Measurements from ENCODE around the gene GAS6. TPM values are rescaled to one million over a fixed set of nuclear protein-coding genes. Genes with fewer than 3 reads are reported as not detected.
"Not testable (repeated sequence)": the region's sequence is repeated elsewhere in the genome, so short reads cannot be mapped to it uniquely, and the experiment has no call there.

Gene GAS6
- total RNA-seq, 1 donor from 2014 or later, result 1.4 TPM

GRCh38 chr13:113874177-113874576 lies 10.3 kb upstream of the GAS6 start:
- intact Hi-C loops (cut with micrococcal nuclease), result no loop called here

GRCh38 chr13:113869263-113869662 lies 5.4 kb upstream of the GAS6 start:
- intact Hi-C loops (cut with micrococcal nuclease), result no loop called here

- intact Hi-C loops (cut with micrococcal nuclease), result not testable (repeated sequence)
Measured at GRCh38 chr13:113867913-113868312, 4.0 kb upstream of the GAS6 start.

- intact Hi-C loops (cut with micrococcal nuclease), result no loop called here
Measured at GRCh38 chr13:113865427-113865826, 1.6 kb upstream of the GAS6 start.

GRCh38 chr13:113864273-113864890 lies 506 bp upstream of the GAS6 start:
- intact Hi-C loops (cut with micrococcal nuclease), result no loop called here

GRCh38 chr13:113862931-113863523 lies 849 bp downstream of the GAS6 start:
- intact Hi-C loops (cut with micrococcal nuclease), result no loop called here

GRCh38 chr13:113862191-113862930 lies 1.5 kb downstream of the GAS6 start:
- intact Hi-C loops (cut with micrococcal nuclease), result no loop called here

- intact Hi-C loops (cut with micrococcal nuclease), result no loop called here
Measured at GRCh38 chr13:113861433-113862030, 2.3 kb downstream of the GAS6 start.

GRCh38 chr13:113860665-113861432 lies 3.0 kb downstream of the GAS6 start:
- intact Hi-C loops (cut with micrococcal nuclease), result no loop called here

- intact Hi-C loops (cut with micrococcal nuclease), result no loop called here
Measured at GRCh38 chr13:113860051-113860664, 3.7 kb downstream of the GAS6 start.

- intact Hi-C loops (cut with micrococcal nuclease), result no loop called here
Measured at GRCh38 chr13:113859311-113860050, 4.4 kb downstream of the GAS6 start.

- intact Hi-C loops (cut with micrococcal nuclease), result no loop called here
Measured at GRCh38 chr13:113857531-113858195, 6.2 kb downstream of the GAS6 start.

GRCh38 chr13:113856716-113857065 lies 7.2 kb downstream of the GAS6 start:
- intact Hi-C loops (cut with micrococcal nuclease), result no loop called here

- intact Hi-C loops (cut with micrococcal nuclease), result no loop called here
Measured at GRCh38 chr13:113855931-113856715, 7.8 kb downstream of the GAS6 start.

- intact Hi-C loops (cut with micrococcal nuclease), result no loop called here
Measured at GRCh38 chr13:113855012-113855921, 8.6 kb downstream of the GAS6 start.

GRCh38 chr13:113854238-113855011 lies 9.5 kb downstream of the GAS6 start:
- intact Hi-C loops (cut with micrococcal nuclease), result no loop called here

- intact Hi-C loops (cut with micrococcal nuclease), result no loop called here
Measured at GRCh38 chr13:113853518-113854237, 10.2 kb downstream of the GAS6 start.

Data from T-helper 2 cell treated with Interferon-gamma antibody and Interleukin-4, amounts not matched to agents 100 ng/mL and 5 ng/mL, for 36 hours (primary cell).